CD4-positive, alpha-beta T cell (primary cell): ENCODE results near the gene KIF20A. TPM values are rescaled to one million over a fixed set of nuclear protein-coding genes. Genes with fewer than 3 reads are reported as not detected.

Source experiments
- ATAC-seq: fragments of 200-7000 bp; cut with Tn5 transposase; one replicate; pipeline ENCODE4 v1.10.0; 2022; ENCODE audit warnings: mild to moderate bottlenecking; ENCODE audit not compliant: poor library complexity
- CTCF ChIA-PET: fragments of 350-600 bp; sonication (Branson Sonifier 250); formaldehyde crosslinking; loops from one replicate; lab custom pipeline; 2021; ENCODE audit warnings: antibody characterized with exemption, inconsistent platforms; lab: Charles Lee
- POLR2A ChIA-PET: fragments of 350-600 bp; sonication (Branson Sonifier 250); formaldehyde crosslinking; loops from one replicate; lab custom pipeline; 2021; ENCODE audit warnings: antibody characterized with exemption, inconsistent platforms; lab: Charles Lee
- DNase-seq, 14 experiments: peaks; one replicate each; pipeline ENCODE4 v3.0.0-alpha.2; 2013 to 2020; ENCODE audit warnings: mixed read lengths in 2 of 14
- H3K27ac ChIP-seq, 2 donors: one replicate each; pipeline versions ENCODE4 v1.5.1 to v1.7.0; 2013; ENCODE audit warnings: low read length in 2 of 2, low read depth in 1 of 2, mild to moderate bottlenecking in 1 of 2
- H3K27me3 ChIP-seq, 2 experiments: 1 replicate in 1 of 2; 2 replicates in 1 of 2; pipeline versions ENCODE4 v1.6.1 to v1.7.0; 2013; ENCODE audit warnings: low read length in 2 of 2, control low read depth in 1 of 2, mild to moderate bottlenecking in 1 of 2, moderate library complexity in 1 of 2; ENCODE audit not compliant: insufficient read depth in 2 of 2, control insufficient read depth in 1 of 2
- H3K36me3 ChIP-seq: one replicate; pipeline ENCODE4 v1.6.1; 2013; ENCODE audit warnings: low read length, control low read depth; ENCODE audit not compliant: insufficient read depth
- H3K4me1 ChIP-seq: one replicate; pipeline ENCODE4 v1.6.1; 2013; ENCODE audit warnings: low read length, control low read depth; ENCODE audit not compliant: insufficient read depth
- H3K4me3 ChIP-seq: one replicate; pipeline ENCODE4 v1.5.1; 2013; ENCODE audit warnings: mild to moderate bottlenecking, low read length, moderate library complexity
- H3K9me3 ChIP-seq, 2 experiments: 1 replicate in 1 of 2; 2 replicates in 1 of 2; pipeline versions ENCODE4 v1.6.1 to v1.7.0; 2013; ENCODE audit warnings: low read length in 2 of 2, mild to moderate bottlenecking in 2 of 2, control low read depth in 1 of 2, moderate library complexity in 1 of 2; ENCODE audit not compliant: control insufficient read depth in 1 of 2, insufficient read depth in 1 of 2
- H3K27ac Mint-ChIP-seq: one replicate; pipeline ENCODE4 v1.8.0; 2020; ENCODE audit warnings: mixed read lengths
- H3K27me3 Mint-ChIP-seq: one replicate; pipeline ENCODE4 v1.8.0; 2021; ENCODE audit warnings: mixed read lengths
- H3K36me3 Mint-ChIP-seq: one replicate; pipeline ENCODE4 v1.8.0; 2021; ENCODE audit warnings: low read depth, mixed read lengths
- H3K4me1 Mint-ChIP-seq: one replicate; pipeline ENCODE4 v1.8.0; 2021; ENCODE audit warnings: low read depth, mixed read lengths
- H3K4me3 Mint-ChIP-seq: one replicate; pipeline ENCODE4 v1.8.0; 2020; ENCODE audit warnings: mild to moderate bottlenecking, mixed read lengths
- H3K9me3 Mint-ChIP-seq: one replicate; pipeline ENCODE4 v1.8.0; 2020; ENCODE audit warnings: mixed read lengths
- intact Hi-C, 2 experiments: fragments of 100-400 bp; cut with DNase I in 1 of 2; cut with micrococcal nuclease in 1 of 2; formaldehyde crosslinking; loops; one replicate each; pipeline versions ENCODE4 v1.15.1 to v1.9.0; 2023 to 2025; cut with DNase I, micrococcal nuclease
- total RNA-seq, 174 experiments: library from RNA in 2 of 174; stranded (reverse) in 2 of 174; gene quantifications; one replicate each; pipeline ENCODE4 v1.2.3 and lab custom pipeline; 2021 to 2026
- TF ChIP-seq, protein P1 (sequence below): fragments of 200-600 bp; IDR thresholded peaks from one replicate; pipeline ENCODE4 v1.8.0; 2022; ENCODE audit warnings: antibody characterized with exemption, mild to moderate bottlenecking

Gene KIF20A
- total RNA-seq, 2 experiments from 2014 or later: not detected

DNA sequence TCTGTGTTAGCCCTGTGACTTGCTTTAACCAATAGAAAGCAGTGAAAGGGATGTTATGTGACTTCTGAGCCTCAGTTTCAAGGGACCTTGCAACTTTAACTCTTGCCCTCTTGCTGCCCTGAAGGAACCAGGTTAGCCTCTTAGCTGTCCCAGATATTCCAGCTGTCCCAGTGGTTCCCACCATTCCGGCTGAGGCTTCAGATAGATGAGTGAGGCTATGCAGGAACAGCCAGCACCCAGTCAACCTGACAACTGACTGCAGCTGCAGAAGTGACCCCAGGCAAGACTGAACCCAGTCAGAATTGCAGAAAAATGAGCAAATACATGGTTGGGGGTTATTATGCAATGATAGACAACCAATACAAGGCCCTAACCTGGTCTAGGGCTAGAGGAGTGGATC, 44.6 kb downstream of the KIF20A start:
- Mint-ChIP-seq H3K4me1 (no peaks in the 10 kb centered on the region), H3K27me3 (peaks cover 18% of the 10 kb centered on the region), H3K36me3 (no peaks in the 10 kb centered on the region), H3K4me3 (no peak overlapping the region), H3K9me3 (peaks cover 2% of the 10 kb centered on the region), H3K27ac (no peak overlapping the region)
- no peaks in the 10 kb centered on the region for H3K36me3 ChIP-seq
- ChIA-PET CTCF (interaction anchor here (1.9 kb wide), 1 partner anchor 129 kb away, joined by 5 read pairs; the partner anchor contains the start of gene KDM3B), POLR2A (no interaction called here)
- no peak overlapping the region for H3K4me3 ChIP-seq
- DNase-seq (no peak), ATAC-seq (no peak)
- peaks cover 2% of the 10 kb centered on the region for H3K4me1 ChIP-seq
- TF ChIP-seq, protein P1, sequence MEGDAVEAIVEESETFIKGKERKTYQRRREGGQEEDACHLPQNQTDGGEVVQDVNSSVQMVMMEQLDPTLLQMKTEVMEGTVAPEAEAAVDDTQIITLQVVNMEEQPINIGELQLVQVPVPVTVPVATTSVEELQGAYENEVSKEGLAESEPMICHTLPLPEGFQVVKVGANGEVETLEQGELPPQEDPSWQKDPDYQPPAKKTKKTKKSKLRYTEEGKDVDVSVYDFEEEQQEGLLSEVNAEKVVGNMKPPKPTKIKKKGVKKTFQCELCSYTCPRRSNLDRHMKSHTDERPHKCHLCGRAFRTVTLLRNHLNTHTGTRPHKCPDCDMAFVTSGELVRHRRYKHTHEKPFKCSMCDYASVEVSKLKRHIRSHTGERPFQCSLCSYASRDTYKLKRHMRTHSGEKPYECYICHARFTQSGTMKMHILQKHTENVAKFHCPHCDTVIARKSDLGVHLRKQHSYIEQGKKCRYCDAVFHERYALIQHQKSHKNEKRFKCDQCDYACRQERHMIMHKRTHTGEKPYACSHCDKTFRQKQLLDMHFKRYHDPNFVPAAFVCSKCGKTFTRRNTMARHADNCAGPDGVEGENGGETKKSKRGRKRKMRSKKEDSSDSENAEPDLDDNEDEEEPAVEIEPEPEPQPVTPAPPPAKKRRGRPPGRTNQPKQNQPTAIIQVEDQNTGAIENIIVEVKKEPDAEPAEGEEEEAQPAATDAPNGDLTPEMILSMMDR: no peak
- no peak overlapping the region for H3K27ac ChIP-seq
- H3K9me3 ChIP-seq: peaks cover 0 to 10% of the 10 kb centered on the region in 2 experiments
- intact Hi-C loops: no loop called here
- H3K27me3 ChIP-seq: peaks cover 6 to 8% of the 10 kb centered on the region in 2 experiments

DNA sequence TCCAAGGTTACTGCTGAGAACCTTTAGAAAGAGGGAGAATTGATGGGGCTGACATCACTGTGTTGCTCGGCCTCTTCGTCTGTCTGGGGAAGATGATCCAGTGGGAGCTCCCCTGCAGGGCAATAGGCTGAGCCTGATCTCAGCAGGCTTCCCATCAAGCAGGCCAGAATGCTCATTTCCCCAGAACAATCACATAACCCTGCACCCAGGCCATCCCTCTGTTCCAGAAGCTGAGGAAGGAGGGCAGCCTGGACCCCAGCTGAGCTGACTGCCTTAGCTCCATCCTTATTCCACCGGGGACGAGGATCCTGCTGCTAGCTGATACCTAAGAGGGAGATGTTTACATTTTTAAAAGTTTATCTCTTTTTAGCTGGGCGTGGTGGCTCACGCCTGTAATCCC, 45.8 kb downstream of the KIF20A start:
- ATAC-seq (no peak), DNase-seq (no peak)
- H3K4me3 ChIP-seq: no peak overlapping the region
- TF ChIP-seq, protein P1: no peak
- peaks cover 18% of the 10 kb centered on the region for H3K27me3 Mint-ChIP-seq
- H3K9me3 ChIP-seq: peaks cover 0 to 10% of the 10 kb centered on the region in 2 experiments
- ChIA-PET CTCF (interaction anchor here (1.1 kb wide), 1 partner anchor 128 kb away, joined by 3 read pairs; the partner anchor contains the start of gene KDM3B), POLR2A (interaction anchor here (1.2 kb wide), 1 partner anchor 11 kb away, joined by 4 read pairs; no protein-coding TSS in a partner anchor)
- H3K27me3 ChIP-seq: peaks cover 6 to 8% of the 10 kb centered on the region in 2 experiments
- H3K4me1 ChIP-seq: peaks cover 2% of the 10 kb centered on the region
- no peaks in the 10 kb centered on the region for H3K36me3 Mint-ChIP-seq
- H3K27ac ChIP-seq: no peak overlapping the region
- no peak overlapping the region for H3K4me3 Mint-ChIP-seq
- H3K36me3 ChIP-seq: no peaks in the 10 kb centered on the region
- H3K27ac Mint-ChIP-seq: no peak overlapping the region
- no peaks in the 10 kb centered on the region for H3K4me1 Mint-ChIP-seq
- intact Hi-C loops: no loop called here
- peaks cover 2% of the 10 kb centered on the region for H3K9me3 Mint-ChIP-seq

DNA sequence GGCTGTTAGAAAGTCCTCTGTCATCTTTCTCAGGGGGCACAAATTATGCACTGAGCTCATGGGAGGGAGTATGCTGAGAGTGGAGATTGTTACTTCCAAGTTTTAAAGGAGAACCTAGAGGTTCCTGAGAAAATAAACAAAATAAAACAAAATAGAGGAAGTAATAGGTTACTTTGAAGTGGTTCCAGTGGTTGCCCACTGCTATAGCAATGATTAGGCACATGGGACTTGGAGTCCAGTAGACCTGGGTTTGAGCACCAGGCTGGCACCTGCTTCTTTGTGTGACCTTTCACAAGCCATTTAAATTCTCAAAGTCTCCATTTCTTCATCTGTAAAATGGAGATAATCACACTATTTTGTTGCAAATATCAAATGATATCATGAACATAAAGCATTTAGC, 48.0 kb downstream of the KIF20A start:
- H3K4me3 Mint-ChIP-seq: no peak overlapping the region
- no peaks in the 10 kb centered on the region for H3K36me3 ChIP-seq
- H3K27me3 Mint-ChIP-seq: peaks cover 25% of the 10 kb centered on the region
- DNase-seq (no peak), ATAC-seq (no peak)
- no peak overlapping the region for H3K27ac Mint-ChIP-seq
- H3K27ac ChIP-seq: no peak overlapping the region
- POLR2A ChIA-PET: no interaction called here
- H3K4me1 Mint-ChIP-seq: no peaks in the 10 kb centered on the region
- H3K4me1 ChIP-seq: peaks cover 2% of the 10 kb centered on the region
- TF ChIP-seq, protein P1: no peak
- no peaks in the 10 kb centered on the region for H3K36me3 Mint-ChIP-seq
- H3K4me3 ChIP-seq: no peak overlapping the region
- H3K9me3 ChIP-seq: peaks cover 0 to 10% of the 10 kb centered on the region in 2 experiments
- CTCF ChIA-PET: no interaction called here
- peaks cover 2% of the 10 kb centered on the region for H3K9me3 Mint-ChIP-seq
- intact Hi-C loops: no loop called here
- peaks cover 6 to 18% of the 10 kb centered on the region in 2 experiments for H3K27me3 ChIP-seq
